ENCODE data around the gene TMEM59L. TPM values are rescaled to one million over a fixed set of nuclear protein-coding genes. Genes with fewer than 3 reads are reported as not detected.
A peak's percentile ranks its signal among the peaks of the same experiment; 100 is the strongest.
"Not testable (repeated sequence)": the region's sequence is repeated elsewhere in the genome, so short reads cannot be mapped to it uniquely, and the experiment has no call there.

TMEM59L gene
- total RNA-seq, 1 experiment from 2014 or later = 0.61 TPM

- no peak for DNase-seq (ENCODE audit: low read depth)
These were observed 19.1 kb upstream of the TMEM59L start for GRCh38 chr19:18593367-18594095.

GRCh38 chr19:18594096-18594823, 18.4 kb upstream of the TMEM59L start:
- DNase-seq (ENCODE audit: low read depth) = peak; percentile 59

DNA sequence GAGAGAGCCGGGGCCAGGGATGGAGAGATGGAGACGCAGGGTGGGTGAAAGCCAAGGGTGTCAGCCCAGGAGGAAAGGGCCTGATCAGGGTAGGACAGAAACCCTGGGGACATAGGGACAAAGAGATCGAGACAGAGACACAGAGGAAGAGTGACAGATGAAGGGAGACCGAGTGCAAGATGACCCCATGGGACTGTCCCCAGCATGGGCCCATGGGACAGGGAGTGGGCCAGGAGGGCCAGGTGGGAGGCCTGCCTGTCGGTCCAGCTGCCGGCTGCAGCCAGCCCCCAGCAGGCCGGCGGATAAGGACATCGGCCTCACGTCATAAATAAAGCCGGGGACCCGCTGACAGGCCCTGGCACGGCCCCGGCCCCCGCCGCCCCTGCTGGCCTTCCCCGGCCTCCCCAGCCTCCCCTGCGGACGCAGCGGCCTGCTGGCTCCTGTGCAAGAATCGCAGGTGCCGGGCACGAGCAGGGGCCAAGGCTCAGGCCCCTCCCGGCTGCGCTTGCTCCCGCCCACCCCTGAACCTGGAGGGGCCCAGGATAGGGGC, 17.8 kb upstream of the TMEM59L start:
- no peak for DNase-seq (ENCODE audit: low read depth)

DNA sequence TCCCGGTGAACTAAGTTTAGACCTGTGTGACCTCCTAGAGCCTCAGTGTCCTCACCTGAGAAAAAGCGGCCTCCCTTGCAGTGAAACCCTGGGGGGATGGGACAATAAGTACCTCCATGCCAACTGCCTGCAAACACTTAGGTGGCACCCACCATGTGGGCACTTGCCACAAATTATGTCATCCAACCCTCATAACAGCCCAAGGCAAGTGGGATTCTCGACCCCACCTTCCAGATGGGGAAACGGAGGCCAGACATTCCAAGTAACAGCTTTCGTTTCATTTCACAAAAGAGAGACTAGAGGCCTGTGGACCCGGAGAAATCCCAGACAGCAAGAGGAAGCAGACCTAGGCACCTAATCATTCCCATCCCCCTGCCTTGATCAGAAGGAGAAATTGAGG, 17.2 kb upstream of the TMEM59L start:
- no peak for DNase-seq (ENCODE audit: low read depth)

GRCh38 chr19:18596752-18597157, 15.9 kb upstream of the TMEM59L start:
- DNase-seq (ENCODE audit: low read depth) = no peak

DNA sequence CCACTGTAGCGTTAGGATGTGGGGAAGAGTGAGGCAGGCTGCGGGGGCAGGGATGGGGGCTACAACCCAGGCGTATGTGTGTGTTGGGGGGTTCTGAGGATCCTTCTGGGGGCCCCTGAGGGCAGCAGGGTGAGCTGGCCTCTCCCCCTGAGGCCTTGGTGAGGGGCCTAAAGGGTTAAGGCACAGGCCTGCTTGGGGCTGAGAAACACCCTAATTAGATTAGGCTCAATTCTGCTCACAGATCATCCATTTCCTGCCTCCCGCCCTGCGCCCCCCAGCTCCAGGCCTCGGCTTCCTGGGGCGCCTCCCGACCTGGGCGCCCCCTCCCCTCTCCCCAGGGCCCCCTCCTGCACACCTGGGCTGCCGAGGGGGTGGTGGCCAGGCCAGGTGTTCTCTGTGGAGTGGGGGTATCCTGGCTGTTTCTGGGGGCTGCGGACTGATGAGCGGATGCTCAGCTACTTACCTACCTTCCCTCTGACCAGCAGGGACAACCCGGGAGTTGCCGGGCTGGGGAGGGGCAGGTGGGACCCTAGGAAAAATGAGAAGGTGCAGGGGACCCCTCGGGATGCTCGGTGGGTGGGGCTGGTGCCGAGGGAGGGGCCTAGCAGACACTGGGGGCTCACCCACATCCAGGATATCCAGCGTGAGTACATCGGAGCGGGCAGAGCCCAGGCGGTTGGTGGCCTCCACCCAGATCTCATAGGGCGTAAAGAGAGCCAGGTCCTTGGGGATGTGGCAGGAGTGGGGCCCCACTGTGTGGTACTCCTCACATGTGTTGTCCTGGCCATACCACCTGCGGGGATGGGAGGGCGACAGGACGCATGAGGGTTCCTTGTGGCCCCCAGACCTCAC, 14.6 kb upstream of the TMEM59L start:
- no peak for DNase-seq (ENCODE audit: low read depth)

DNA sequence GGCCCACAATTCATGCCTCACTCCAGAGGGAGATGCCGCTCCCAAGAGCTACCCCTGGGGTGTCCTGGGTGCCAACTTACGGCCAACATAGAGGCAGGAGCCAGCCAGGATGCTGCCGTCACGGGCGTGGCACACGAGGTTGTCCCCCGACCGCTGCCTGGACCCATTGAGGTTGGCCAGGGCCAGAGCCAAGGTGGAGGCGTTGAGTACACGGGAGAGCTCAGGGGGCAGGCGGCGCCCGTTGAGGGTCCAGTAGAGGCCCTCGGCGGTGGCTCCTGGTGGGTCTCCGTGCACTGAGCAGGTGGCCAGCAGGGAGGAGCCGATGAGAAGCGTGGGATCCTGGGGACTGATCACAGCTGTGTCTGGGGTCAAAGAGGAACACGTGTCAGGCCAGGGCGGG, 13.2 kb upstream of the TMEM59L start:
- DNase-seq (ENCODE audit: low read depth) = no peak

DNA sequence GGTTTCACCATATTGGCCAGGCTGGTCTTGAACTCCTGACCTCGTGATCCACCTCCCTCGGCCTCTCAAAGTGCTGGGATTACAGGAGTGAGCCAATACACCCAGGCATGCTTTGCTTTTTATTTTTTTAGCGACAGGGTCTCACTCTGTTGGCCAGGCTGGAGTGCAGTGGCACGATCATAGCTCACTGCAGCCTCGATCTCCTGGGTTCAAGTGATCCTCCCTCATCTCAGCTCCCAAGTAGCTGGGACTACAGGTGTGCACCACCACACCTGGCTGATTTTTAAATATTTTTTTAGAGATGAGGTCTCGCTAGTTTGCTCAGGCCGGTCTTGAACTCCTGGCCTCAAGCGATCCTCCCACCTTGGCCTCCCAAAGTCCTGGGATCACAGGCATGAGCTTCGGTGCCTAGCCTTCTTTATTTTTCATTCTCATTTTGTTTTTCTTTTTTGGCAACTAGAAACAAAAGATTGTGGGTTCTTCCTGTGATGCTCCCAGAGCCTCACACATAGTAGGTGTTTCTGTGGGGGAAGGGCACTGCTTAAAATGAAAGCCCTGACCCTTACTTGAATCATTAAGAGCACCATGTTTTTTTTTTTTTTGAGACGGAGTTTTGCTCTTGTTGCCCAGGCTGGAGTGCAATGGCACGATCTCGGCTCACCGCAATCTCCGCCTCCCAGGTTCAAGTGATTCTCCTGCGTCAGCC, 11.8 kb upstream of the TMEM59L start:
- not testable (repeated sequence) for DNase-seq (ENCODE audit: low read depth)

GRCh38 chr19:18601875-18602274, 10.8 kb upstream of the TMEM59L start:
- DNase-seq (ENCODE audit: low read depth) = no peak

DNA sequence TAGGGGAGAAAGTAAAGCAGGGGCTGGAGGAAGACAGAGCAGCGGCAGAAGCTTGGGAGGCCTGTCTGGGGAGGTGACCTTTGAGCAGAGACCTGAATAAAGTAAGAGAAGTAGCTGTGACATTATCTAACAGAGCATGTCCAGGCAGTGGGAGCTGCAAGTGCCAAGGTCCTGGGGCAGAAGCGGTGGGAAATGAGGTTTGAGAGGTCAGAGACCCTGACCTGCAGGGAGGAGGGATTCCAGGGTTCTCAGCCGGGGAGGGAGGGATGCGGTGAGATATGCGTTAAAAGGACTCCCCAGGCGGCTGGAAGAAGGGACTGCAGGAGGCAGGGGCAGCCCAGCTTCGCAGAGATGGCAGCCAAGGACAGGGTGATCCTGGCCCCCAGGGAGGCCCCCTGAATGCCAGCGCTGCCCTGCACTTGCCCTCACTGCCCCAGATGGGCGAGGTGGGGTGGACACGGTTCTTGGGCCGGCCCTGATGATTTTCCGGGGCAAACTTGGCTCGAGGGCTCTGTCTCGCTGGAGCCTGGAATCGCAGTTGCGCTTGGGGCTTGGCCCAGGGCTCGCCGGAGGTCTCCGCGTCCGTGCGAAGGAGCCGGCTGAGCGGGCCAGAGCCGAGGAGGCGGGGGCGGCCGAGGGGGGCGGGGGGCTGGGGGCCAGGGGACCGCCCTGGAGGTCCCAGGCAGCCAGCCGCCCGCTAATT, 9.3 kb upstream of the TMEM59L start:
- DNase-seq (ENCODE audit: low read depth) = no peak

GRCh38 chr19:18603958-18604819, 8.5 kb upstream of the TMEM59L start:
- no peak for DNase-seq (ENCODE audit: low read depth)

DNA sequence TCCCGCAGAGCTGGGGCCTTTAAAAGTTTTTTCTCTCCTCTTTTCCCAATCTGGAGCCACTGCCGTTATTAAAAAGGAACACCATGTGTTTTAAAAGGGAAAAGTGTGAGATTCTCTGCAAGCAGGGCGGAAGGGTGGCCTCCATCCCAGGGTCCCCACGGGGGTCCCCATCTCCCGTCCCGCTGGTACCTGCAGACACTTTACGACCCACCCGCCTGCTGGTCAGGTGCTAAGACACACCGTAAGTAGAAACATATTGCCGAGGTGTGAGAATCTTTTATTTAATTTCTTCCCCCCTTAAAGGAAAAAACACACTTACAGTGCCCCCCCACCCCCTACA, 7.9 kb upstream of the TMEM59L start:
- DNase-seq (ENCODE audit: low read depth) = no peak

DNA sequence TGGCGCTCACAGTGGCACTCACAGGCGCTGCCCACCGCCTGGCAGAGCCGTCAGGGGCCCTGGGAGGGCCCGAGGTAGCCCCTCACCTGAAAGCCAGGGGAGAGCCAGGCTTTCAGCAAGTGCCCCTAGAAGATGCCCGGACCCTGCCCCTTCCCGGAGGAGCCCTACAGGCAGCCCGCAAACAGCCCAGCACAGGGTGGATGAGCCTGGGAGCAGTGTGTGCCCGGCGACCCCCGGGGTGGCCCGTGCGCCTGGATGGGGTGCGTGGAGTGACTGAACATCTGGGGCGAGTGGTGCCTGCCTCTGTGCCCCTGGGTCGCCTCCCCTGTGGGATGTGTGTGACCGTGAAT, 7.5 kb upstream of the TMEM59L start:
- DNase-seq (ENCODE audit: low read depth) = no peak

DNA sequence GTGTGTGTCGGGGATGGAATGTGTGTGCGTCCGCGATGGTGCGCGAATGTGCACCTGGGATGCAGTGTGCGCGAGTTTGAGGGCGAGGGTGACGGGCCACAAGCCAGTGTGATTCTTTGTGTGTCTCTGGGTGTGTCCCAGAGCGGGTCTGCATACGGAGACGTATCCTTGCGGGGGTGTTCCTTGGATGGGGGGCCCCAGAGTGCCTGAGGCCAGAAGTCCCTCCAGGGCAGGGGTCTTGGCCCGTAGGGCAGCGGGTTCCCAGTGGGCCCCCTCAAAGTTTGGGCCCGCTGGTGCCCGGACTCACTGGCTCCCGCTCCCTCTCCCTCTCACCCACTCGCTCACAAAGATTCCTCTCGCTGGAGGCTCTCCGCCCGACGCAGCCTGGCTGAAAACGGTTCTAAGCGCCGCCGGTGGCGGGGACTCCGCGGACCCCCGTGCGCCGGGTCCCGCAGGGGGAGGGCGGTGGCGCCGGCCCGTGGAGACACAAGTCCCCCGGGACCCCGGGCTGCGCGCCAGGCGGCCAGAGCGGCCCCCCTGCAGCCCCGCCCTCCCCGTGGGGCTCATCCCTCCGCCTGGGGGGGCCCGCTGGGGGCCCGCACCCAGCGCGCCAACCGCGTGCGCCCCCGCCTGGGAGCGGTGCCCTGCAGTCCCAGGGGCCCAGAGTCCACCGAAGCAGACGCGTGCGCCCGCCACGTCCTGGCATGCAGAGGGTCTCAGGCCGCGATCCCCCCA, 7.0 kb upstream of the TMEM59L start:
- no peak for DNase-seq (ENCODE audit: low read depth)

DNA sequence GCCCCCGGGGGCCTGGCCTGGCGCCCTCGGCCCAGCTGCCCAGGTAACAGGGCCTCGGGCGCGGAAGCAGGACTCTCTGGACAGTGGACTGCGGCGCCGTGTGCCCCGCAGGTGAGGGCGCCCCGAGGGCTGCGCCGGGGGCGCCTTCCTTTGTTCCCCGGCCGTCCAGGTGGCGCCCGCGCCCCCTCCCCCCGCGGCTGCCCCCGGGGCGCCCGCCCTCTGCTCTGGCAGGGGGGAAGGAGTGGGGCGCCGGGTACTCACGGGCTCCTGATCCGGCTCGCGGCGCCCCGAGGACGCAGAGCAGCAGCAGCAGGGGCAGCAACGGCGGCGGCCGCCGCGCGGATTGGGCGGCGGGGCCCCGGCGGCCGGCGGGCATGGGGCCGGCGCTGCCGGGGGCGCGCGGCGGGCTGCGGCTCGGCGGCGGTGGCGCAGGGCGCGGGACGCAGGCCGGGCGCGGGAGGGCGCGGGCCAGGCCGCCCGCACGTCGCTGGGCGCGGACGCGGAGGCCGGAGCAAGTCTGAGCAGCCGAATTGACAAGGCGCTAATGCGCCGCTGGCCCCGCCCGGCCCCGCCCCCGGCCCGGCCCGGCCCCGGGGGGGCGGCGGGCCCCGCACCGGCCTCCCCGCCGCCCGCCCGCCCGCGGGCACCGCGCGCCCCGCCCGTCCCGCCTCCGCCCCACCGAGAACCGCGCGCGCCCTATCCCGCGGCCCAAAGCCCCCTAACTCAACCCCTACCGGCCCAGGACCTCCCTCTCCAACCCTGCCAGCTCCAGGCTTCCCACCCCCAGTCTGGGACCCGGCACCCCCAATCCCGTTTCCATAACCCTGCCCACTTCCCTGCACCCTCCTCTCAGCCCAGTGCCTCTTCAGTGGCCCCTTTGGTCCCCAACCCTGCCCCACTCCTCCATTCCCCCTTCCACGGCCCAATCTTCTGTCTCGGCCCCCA, 6.1 kb upstream of the TMEM59L start, which contains the start of gene CRLF1:
Gene CRLF1 (minus strand): TSS at position 519 of the 945 bp plus-strand sequence. CDS start 143 bp downstream, at position 376.
- no peak for DNase-seq (ENCODE audit: low read depth)

DNA sequence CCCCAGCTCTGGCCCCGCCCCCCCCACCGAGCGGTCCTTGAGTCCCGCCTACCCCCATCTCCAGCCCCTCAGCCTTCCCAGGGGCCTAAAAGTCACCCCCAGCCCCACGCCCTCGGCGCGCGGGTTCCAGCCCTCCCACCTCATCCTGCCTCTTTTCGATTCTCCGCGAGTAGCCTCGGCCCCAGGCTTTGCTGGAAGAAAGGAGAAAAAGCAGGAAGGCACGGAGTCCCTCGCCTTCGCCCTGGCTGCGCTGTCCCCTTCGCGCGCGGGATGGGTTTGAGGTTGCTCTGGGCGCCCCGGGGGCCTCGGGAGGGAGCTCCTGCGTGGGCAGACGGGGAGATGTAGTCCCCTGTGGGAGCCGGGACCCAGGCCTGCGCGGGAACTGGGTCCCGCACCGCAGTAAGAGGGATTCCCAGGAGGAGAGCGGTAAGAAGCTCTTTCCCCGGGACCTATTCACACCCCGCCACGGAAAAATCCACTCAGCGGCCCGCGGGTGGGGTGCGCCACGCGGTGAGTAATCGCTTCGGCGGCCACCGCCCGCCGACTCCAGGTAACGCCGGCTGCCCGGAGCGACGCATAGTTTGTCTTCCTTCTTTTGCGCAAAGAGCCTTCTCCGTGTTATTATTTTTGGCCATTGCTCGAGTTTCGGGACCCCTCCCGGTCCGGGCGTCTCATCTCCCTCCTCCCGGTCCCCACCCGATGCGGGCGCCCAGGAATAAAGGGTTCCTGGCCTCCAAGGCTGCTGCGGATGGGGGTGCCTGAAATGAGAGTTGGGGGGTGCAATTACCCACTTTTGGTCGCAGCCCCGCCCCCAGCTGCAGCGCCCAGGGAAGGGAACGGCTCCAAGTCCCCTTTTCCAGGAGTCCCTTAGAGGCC, 5.2 kb upstream of the TMEM59L start:
- DNase-seq (ENCODE audit: low read depth) = no peak
